Gastrocnemius medialis (tissue), 4 donors: ENCODE measurements around the gene SNRK. TPM values are rescaled to one million over a fixed set of nuclear protein-coding genes. Genes with fewer than 3 reads are reported as not detected.

ENCODE experiments used
- ATAC-seq, 2 donors: fragments of 150-250 bp; one replicate each; pipeline ENCODE4 v1.9.1; 2016
- DNase-seq, 2 donors: peaks; one replicate each; pipeline ENCODE4 v3.0.0-alpha.2; 2019
- H3K27ac ChIP-seq, 4 donors: fragments of 200-600 bp; sonication (generic); 1 replicate in 1 of 4; 2 replicates in 3 of 4; pipeline ENCODE4 v1.5.1; 2016 to 2018; ENCODE audit warnings: mild to moderate bottlenecking in 2 of 4, moderate library complexity in 1 of 4
- H3K27me3 ChIP-seq, 3 donors: fragments of 200-600 bp; sonication (generic) in 2 of 3; 1 replicate in 1 of 3; 2 replicates in 2 of 3; pipeline versions ENCODE4 v1.5.1 to v1.6.0; 2016 to 2019; ENCODE audit warnings: mild to moderate bottlenecking in 1 of 3, moderate library complexity in 1 of 3
- H3K36me3 ChIP-seq, 2 donors: fragments of 200-600 bp; sonication (generic) in 1 of 2; one replicate each; pipeline ENCODE4 v1.5.1; 2017 to 2018
- H3K4me1 ChIP-seq, 2 donors: fragments of 200-600 bp; sonication (generic) in 1 of 2; one replicate each; pipeline ENCODE4 v1.5.1; 2016 to 2017; ENCODE audit warnings: mild to moderate bottlenecking in 2 of 2
- H3K4me3 ChIP-seq, 4 donors: fragments of 200-600 bp; sonication (generic) in 3 of 4; 1 replicate in 1 of 4; 2 replicates in 3 of 4; pipeline ENCODE4 v1.5.1; 2016 to 2019; ENCODE audit warnings: mild to moderate bottlenecking in 2 of 4
- H3K9me3 ChIP-seq, 3 donors: fragments of 200-600 bp; sonication (generic) in 2 of 3; 1 replicate in 1 of 3; 2 replicates in 2 of 3; pipeline ENCODE4 v1.5.1; 2016 to 2019
- POLR2A ChIP-seq, 2 donors: fragments of 450-650 bp; IDR thresholded peaks; one replicate each; pipeline ENCODE4 v1.6.1; 2017; ENCODE audit warnings: antibody characterized with exemption in 2 of 2, mild to moderate bottlenecking in 2 of 2, moderate library complexity in 2 of 2
- in situ Hi-C, 4 donors: fragments of 200-750 bp; cut with MboI; loops; one replicate each; pipeline versions ENCODE4 v1.15.0 to v1.8.0; 2017; ENCODE audit warnings: low sequenced_read_pairs in 4 of 4
- intact Hi-C: fragments of 100-400 bp; cut with DNase I; formaldehyde crosslinking; loops from one replicate; pipeline ENCODE4 v1.15.1; 2023; ENCODE audit warnings: low total_unique reads
- total RNA-seq, 4 donors: library from RNA; depleted of rRNA; stranded (reverse); fragments of >200 nt; gene quantifications; one replicate each; pipeline versions ENCODE4 v1.1.0 to v1.2.3, GENCODE V29; 2016
- TF ChIP-seq, protein P1 (sequence below), 5 experiments: fragments of 450-650 bp in 3 of 5; fragments of 200-600 bp in 2 of 5; sonication (generic) in 2 of 5; IDR thresholded peaks in 4 of 5; conservative IDR thresholded peaks in 1 of 5; 1 replicate in 4 of 5; 2 replicates in 1 of 5; pipeline ENCODE4 v1.5.1; 2016 to 2019; ENCODE audit warnings: antibody characterized with exemption in 5 of 5, mild to moderate bottlenecking in 3 of 5, moderate library complexity in 3 of 5

SNRK gene
- total RNA-seq, 4 donors from 2014 or later, result 18.4 to 29.0 (median 21.9) TPM

DNA sequence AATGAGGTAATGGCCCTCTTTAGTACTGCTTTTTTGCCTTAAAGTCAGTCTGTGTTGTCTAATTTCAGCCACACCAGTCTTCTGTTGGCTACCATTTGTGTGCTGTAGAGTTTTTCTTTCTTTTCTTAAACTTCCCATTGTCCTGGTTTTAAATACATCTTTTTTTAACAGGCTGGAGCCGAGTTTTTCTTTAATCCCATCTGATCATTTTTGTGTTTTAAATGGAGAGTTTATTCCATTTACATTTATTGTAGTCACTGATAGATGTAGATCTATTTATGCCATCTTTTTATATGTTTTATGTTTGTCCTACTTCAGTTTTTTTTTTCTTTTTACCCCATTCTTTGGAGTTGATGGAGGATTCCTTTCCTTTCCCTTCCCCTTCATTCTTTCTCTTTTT is 49.5 kb downstream of the SNRK start:
- no peak overlapping the region for H3K27ac ChIP-seq
- H3K4me3 ChIP-seq, result no peak overlapping the region
- peaks cover 0 to 4% of the 10 kb centered on the region in 2 donors for H3K4me1 ChIP-seq
- DNase-seq (no peak), ATAC-seq (no peak)
- in situ Hi-C loops, result no loop called here
- intact Hi-C loops, result no loop called here
- H3K9me3 ChIP-seq, result peaks cover 0 to 20% (median 10%) of the 10 kb centered on the region in 3 donors
- H3K27me3 ChIP-seq, result no peaks in the 10 kb centered on the region
- peaks cover 0 to 71% of the 10 kb centered on the region in 2 donors for H3K36me3 ChIP-seq
- TF ChIP-seq POLR2A (IDR thresholded peaks at IDR 0.05), result no peak
- TF ChIP-seq, protein P1, sequence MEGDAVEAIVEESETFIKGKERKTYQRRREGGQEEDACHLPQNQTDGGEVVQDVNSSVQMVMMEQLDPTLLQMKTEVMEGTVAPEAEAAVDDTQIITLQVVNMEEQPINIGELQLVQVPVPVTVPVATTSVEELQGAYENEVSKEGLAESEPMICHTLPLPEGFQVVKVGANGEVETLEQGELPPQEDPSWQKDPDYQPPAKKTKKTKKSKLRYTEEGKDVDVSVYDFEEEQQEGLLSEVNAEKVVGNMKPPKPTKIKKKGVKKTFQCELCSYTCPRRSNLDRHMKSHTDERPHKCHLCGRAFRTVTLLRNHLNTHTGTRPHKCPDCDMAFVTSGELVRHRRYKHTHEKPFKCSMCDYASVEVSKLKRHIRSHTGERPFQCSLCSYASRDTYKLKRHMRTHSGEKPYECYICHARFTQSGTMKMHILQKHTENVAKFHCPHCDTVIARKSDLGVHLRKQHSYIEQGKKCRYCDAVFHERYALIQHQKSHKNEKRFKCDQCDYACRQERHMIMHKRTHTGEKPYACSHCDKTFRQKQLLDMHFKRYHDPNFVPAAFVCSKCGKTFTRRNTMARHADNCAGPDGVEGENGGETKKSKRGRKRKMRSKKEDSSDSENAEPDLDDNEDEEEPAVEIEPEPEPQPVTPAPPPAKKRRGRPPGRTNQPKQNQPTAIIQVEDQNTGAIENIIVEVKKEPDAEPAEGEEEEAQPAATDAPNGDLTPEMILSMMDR (IDR thresholded peaks at IDR 0.05 in 4 of 5, conservative IDR thresholded peaks at IDR 0.05 in 1 of 5), result no peak

DNA sequence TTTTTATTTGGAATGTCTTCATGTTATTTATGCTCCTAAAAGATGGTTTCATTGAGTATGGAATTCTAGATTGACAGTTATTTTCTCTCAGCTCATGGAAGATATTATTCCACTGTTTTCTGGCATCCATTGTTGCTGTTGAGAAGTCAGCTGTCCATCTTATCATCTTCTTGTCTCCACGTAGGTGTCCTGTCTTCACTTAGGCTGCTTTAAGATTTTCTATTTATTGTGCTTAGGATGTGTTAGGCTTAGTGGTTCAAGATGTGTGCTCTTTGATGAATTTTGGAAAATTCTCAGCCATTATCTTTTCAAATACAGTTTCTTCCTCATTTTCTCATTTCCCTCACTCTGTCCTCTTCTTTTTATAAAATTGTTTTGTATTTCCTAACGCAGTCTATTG is 52.0 kb downstream of the SNRK start:
- Histone ChIP-seq H3K27me3 (no peaks in the 10 kb centered on the region), H3K4me3 (no peak overlapping the region), H3K27ac (no peak overlapping the region), H3K36me3 (peaks cover 0 to 85% of the 10 kb centered on the region in 2 donors), H3K4me1 (no peaks in the 10 kb centered on the region), H3K9me3 (peaks cover 0 to 20% (median 10%) of the 10 kb centered on the region in 3 donors)
- no peak for TF ChIP-seq POLR2A (IDR thresholded peaks at IDR 0.05)
- TF ChIP-seq, protein P1 (IDR thresholded peaks at IDR 0.05 in 4 of 5, conservative IDR thresholded peaks at IDR 0.05 in 1 of 5), result no peak
- ATAC-seq (no peak), DNase-seq (no peak)
- intact Hi-C loops, result no loop called here
- in situ Hi-C loops, result no loop called here

DNA sequence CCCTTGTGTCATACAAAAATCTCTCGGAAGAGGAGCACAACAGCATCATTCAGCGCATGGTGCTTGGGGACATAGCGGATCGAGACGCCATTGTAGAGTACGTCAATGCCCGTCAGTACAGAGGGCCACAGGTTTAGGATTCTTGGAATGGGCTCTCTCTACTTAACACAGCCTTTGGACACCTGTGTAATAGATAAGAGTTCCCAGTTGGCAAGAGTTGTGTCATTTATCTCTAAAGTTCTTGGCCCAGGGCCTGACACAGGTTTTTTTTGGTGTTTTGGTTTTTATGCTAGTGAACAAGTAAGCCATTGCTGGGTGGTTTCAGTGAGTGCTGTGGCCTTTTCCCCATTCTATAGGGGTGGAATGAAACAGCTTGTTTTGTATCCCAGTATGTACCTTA is 54.1 kb downstream of the SNRK start:
- DNase-seq (no peak), ATAC-seq (no peak)
- H3K36me3 ChIP-seq, result peaks cover 0 to 92% of the 10 kb centered on the region in 2 donors
- peaks cover 0 to 4% of the 10 kb centered on the region in 2 donors for H3K4me1 ChIP-seq
- in situ Hi-C loops, result no loop called here
- no peak overlapping the region for H3K27ac ChIP-seq
- H3K27me3 ChIP-seq, result no peaks in the 10 kb centered on the region
- H3K9me3 ChIP-seq, result peaks cover 0 to 18% (median 7%) of the 10 kb centered on the region in 3 donors
- no peak for TF ChIP-seq POLR2A (IDR thresholded peaks at IDR 0.05)
- TF ChIP-seq, protein P1 (IDR thresholded peaks at IDR 0.05 in 4 of 5, conservative IDR thresholded peaks at IDR 0.05 in 1 of 5), result no peak
- intact Hi-C loops, result no loop called here
- H3K4me3 ChIP-seq, result no peak overlapping the region

DNA sequence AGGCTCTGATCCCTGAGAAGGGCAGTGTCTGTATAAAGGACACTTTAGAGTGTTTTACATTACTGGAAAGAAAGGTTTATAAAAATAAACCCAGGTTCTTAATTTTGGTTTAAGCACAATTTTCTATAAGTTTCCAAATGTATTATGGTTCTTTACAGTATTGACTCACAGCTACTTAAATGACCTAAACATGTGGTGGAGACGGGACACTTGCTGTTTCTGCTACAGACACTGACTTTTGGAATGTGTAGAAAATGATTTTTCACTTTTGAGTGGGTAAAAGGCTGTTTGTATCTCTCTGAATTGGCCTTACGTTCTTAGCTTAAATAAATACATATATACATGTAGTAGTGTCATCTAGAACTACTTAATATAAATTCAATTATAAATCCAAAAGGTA is 55.4 kb downstream of the SNRK start:
- Histone ChIP-seq H3K36me3 (peaks cover 0 to 92% of the 10 kb centered on the region in 2 donors), H3K27ac (no peak overlapping the region), H3K4me1 (peaks cover 0 to 4% of the 10 kb centered on the region in 2 donors)

More for the DNA sequence above, 55.4 kb downstream of the SNRK start:
- TF ChIP-seq POLR2A (IDR thresholded peaks at IDR 0.05), result no peak
- TF ChIP-seq, protein P1 (IDR thresholded peaks at IDR 0.05 in 4 of 5, conservative IDR thresholded peaks at IDR 0.05 in 1 of 5), result no peak
- Histone ChIP-seq H3K27me3 (no peaks in the 10 kb centered on the region), H3K9me3 (peaks cover 0 to 8% (median 7%) of the 10 kb centered on the region in 3 donors), H3K4me3 (no peak overlapping the region)
- ATAC-seq (no peak), DNase-seq (no peak)
- intact Hi-C loops (no loop called here), in situ Hi-C loops (no loop called here)
